Right atrium auricular region (tissue), 2 donors: ENCODE results near the gene ZFR2. TPM values are rescaled to one million over a fixed set of nuclear protein-coding genes. Genes with fewer than 3 reads are reported as not detected.

Source experiments
- DNase-seq: peaks from one replicate; pipeline ENCODE4 v3.0.0-alpha.2; 2019; ENCODE audit warnings: low spot score
- H3K27ac ChIP-seq, 2 donors: fragments of 200-600 bp; sonication (generic); 1 replicate in 1 of 2; 2 replicates in 1 of 2; pipeline ENCODE4 v1.5.1; 2016 to 2019
- H3K27me3 ChIP-seq, 2 donors: fragments of 200-600 bp; sonication (generic); one replicate each; pipeline versions ENCODE4 v1.5.1 to v1.6.0; 2017 to 2019
- H3K36me3 ChIP-seq: fragments of 200-600 bp; sonication (generic); one replicate; pipeline ENCODE4 v1.5.1; 2016
- H3K4me1 ChIP-seq, 2 donors: fragments of 200-600 bp; sonication (generic); one replicate each; pipeline versions ENCODE4 v1.5.1 to v1.6.0; 2017 to 2019
- H3K4me3 ChIP-seq, 2 donors: fragments of 200-600 bp; sonication (generic); 1 replicate in 1 of 2; 2 replicates in 1 of 2; pipeline ENCODE4 v1.5.1; 2017 to 2019; ENCODE audit warnings: mild to moderate bottlenecking in 1 of 2, moderate library complexity in 1 of 2
- H3K9me3 ChIP-seq, 2 donors: fragments of 200-600 bp; sonication (generic); one replicate each; pipeline ENCODE4 v1.5.1; 2019
- total RNA-seq, 2 donors: library from RNA; depleted of rRNA; stranded (reverse); fragments of >200 nt; gene quantifications; one replicate each; pipeline ENCODE4 v1.1.0, GENCODE V29; 2016
- TF ChIP-seq, protein P1 (sequence below), 2 donors: fragments of 200-600 bp; sonication (generic); IDR thresholded peaks; one replicate each; pipeline ENCODE4 v1.5.1; 2019; ENCODE audit warnings: antibody characterized with exemption in 2 of 2

The ZFR2 gene
- total RNA-seq, 2 donors from 2014 or later = not detected

GRCh38 chr19:3821857-3822364 is 46.9 kb downstream of the ZFR2 start:
- peak; percentile 63 for DNase-seq
- H3K27me3 ChIP-seq = no peaks in the 10 kb centered on the region
- TF ChIP-seq, protein P1, sequence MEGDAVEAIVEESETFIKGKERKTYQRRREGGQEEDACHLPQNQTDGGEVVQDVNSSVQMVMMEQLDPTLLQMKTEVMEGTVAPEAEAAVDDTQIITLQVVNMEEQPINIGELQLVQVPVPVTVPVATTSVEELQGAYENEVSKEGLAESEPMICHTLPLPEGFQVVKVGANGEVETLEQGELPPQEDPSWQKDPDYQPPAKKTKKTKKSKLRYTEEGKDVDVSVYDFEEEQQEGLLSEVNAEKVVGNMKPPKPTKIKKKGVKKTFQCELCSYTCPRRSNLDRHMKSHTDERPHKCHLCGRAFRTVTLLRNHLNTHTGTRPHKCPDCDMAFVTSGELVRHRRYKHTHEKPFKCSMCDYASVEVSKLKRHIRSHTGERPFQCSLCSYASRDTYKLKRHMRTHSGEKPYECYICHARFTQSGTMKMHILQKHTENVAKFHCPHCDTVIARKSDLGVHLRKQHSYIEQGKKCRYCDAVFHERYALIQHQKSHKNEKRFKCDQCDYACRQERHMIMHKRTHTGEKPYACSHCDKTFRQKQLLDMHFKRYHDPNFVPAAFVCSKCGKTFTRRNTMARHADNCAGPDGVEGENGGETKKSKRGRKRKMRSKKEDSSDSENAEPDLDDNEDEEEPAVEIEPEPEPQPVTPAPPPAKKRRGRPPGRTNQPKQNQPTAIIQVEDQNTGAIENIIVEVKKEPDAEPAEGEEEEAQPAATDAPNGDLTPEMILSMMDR (IDR thresholded peaks at IDR 0.05) = peak; percentile 95 to 97

GRCh38 chr19:3821156-3821555 is 47.7 kb downstream of the ZFR2 start:
- Histone ChIP-seq H3K36me3 (no peaks in the 10 kb centered on the region), H3K9me3 (no peaks in the 10 kb centered on the region), H3K4me3 (no peak overlapping the region), H3K27ac (no peak overlapping the region), H3K4me1 (peaks cover 0 to 4% of the 10 kb centered on the region in 2 donors), H3K27me3 (no peaks in the 10 kb centered on the region)
- DNase-seq = no peak
- TF ChIP-seq, protein P1 (IDR thresholded peaks at IDR 0.05) = no peak

More at GRCh38 chr19:3821857-3822364, 46.9 kb downstream of the ZFR2 start:
- peaks cover 0 to 4% of the 10 kb centered on the region in 2 donors for H3K4me1 ChIP-seq
- H3K4me3 ChIP-seq = no peak overlapping the region
- H3K36me3 ChIP-seq = no peaks in the 10 kb centered on the region
- no peak overlapping the region for H3K27ac ChIP-seq
- H3K9me3 ChIP-seq = no peaks in the 10 kb centered on the region

GRCh38 chr19:3819989-3820388 is 48.8 kb downstream of the ZFR2 start:
- Histone ChIP-seq H3K4me1 (peaks cover 0 to 4% of the 10 kb centered on the region in 2 donors), H3K27ac (no peak overlapping the region), H3K9me3 (no peaks in the 10 kb centered on the region), H3K36me3 (no peaks in the 10 kb centered on the region), H3K4me3 (no peak overlapping the region), H3K27me3 (no peaks in the 10 kb centered on the region)
- TF ChIP-seq, protein P1 (IDR thresholded peaks at IDR 0.05) = no peak
- DNase-seq = no peak

DNA sequence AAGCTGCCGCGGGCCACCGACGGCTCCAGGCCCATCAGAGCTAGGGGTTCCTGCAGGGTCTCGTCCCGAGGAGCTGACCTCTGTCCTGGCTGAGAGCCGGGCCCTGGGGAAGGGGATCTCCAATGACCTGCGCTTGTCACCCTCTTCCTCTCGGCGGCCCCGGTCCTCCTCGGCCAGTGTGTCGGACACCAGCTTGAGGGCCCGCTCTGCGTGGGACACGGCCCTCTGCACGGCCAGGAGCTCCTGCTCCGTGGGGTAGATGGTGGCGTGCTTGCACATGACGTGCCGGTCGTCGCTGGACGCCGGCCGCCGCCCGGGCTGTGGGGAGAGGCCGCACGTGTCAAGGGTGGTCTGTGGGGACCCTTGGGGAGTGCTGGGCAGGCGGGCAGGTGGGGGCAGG is 49.9 kb downstream of the ZFR2 start:
- Histone ChIP-seq H3K27me3 (no peaks in the 10 kb centered on the region), H3K4me3 (no peak overlapping the region), H3K27ac (no peak overlapping the region), H3K36me3 (no peaks in the 10 kb centered on the region), H3K9me3 (no peaks in the 10 kb centered on the region), H3K4me1 (peaks cover 0 to 4% of the 10 kb centered on the region in 2 donors)
- no peak for DNase-seq
- TF ChIP-seq, protein P1 (IDR thresholded peaks at IDR 0.05) = no peak

DNA sequence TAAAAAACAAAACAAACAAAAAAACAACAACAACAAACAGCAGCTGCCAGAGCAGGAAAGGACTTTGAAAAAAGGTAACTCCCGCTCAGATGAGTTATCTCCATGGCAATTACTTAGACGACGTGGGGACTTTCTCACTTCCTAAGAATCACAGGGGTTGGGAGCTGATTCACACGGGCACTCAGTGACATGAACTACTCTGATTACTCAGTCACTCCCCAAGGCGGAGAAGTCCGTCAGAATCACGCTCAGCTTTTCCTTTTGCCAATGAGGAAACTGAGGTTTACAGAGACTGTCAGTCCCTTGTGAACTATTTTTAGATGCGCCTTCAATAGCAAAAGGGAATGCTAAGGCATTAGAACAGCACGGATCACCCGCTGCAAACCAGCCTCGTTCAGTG is 50.4 kb downstream of the ZFR2 start:
- H3K36me3 ChIP-seq = no peaks in the 10 kb centered on the region
- TF ChIP-seq, protein P1 (IDR thresholded peaks at IDR 0.05) = no peak
- no peaks in the 10 kb centered on the region for H3K27me3 ChIP-seq
- no peak overlapping the region for H3K4me3 ChIP-seq
- H3K27ac ChIP-seq = no peak overlapping the region
- peaks cover 0 to 8% of the 10 kb centered on the region in 2 donors for H3K4me1 ChIP-seq
- no peaks in the 10 kb centered on the region for H3K9me3 ChIP-seq
- no peak for DNase-seq

DNA sequence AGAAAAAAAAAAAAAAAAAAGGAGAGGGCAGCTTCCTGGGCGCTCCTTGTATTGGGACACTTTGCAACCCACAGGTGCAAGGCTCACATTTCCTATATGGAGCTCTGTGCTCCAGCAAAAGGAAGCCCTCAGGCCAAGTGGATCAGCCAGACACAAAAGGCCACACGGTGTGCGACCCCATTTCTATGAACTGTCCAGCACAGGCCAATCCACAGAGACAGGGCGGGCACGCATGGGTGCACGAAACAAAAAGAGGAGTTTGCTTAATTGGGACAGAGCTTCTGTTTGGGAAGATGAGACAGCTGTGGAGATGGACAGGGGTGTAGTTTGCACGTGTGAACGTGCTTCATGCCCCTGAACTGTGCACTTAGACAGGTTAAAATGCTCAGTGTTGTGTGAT is 51.1 kb downstream of the ZFR2 start:
- no peak overlapping the region for H3K27ac ChIP-seq
- no peak for DNase-seq
- H3K4me1 ChIP-seq = peaks cover 0 to 15% of the 10 kb centered on the region in 2 donors
- H3K9me3 ChIP-seq = no peaks in the 10 kb centered on the region
- TF ChIP-seq, protein P1 (IDR thresholded peaks at IDR 0.05) = no peak
- H3K27me3 ChIP-seq = no peaks in the 10 kb centered on the region
- no peak overlapping the region for H3K4me3 ChIP-seq
- H3K36me3 ChIP-seq = no peaks in the 10 kb centered on the region
